Duodenal mucosa (tissue), 2 donors: ENCODE results near the gene UBE2H.
"Not testable (repeated sequence)": the region's sequence is repeated elsewhere in the genome, so short reads cannot be mapped to it uniquely, and the experiment has no call there.

Experiments used
- H3K27ac ChIP-seq: one replicate; pipeline ENCODE4 v1.7.0; 2013; ENCODE audit warnings: low read depth, low read length
- H3K27me3 ChIP-seq, 2 donors: one replicate each; pipeline ENCODE4 v1.7.0; 2013; ENCODE audit warnings: low read length in 2 of 2, control low read depth in 1 of 2; ENCODE audit not compliant: insufficient read depth in 2 of 2, control insufficient read depth in 1 of 2
- H3K36me3 ChIP-seq, 2 donors: one replicate each; pipeline ENCODE4 v1.7.0; 2013; ENCODE audit warnings: low read length in 2 of 2, control low read depth in 1 of 2; ENCODE audit not compliant: insufficient read depth in 2 of 2, control insufficient read depth in 1 of 2
- H3K4me1 ChIP-seq, 2 donors: one replicate each; pipeline ENCODE4 v1.7.0; 2013; ENCODE audit warnings: low read length in 2 of 2, control low read depth in 1 of 2; ENCODE audit not compliant: insufficient read depth in 2 of 2, control insufficient read depth in 1 of 2
- H3K4me3 ChIP-seq, 2 donors: one replicate each; pipeline ENCODE4 v1.7.0; 2013; ENCODE audit warnings: low read length in 2 of 2, low read depth in 1 of 2
- H3K9ac ChIP-seq, 2 donors: one replicate each; pipeline ENCODE4 v1.7.0; 2013; ENCODE audit warnings: low read length in 2 of 2, low read depth in 1 of 2
- H3K9me3 ChIP-seq, 2 donors: one replicate each; pipeline ENCODE4 v1.7.0; 2013; ENCODE audit warnings: low read length in 2 of 2, control low read depth in 1 of 2; ENCODE audit not compliant: control insufficient read depth in 1 of 2

Gene UBE2H

GRCh38 chr7:129804111-129804889 is 148.5 kb downstream of the UBE2H start:
- Histone ChIP-seq H3K27ac (no peak overlapping the region), H3K4me1 (peaks cover 2 to 9% of the 10 kb centered on the region in 2 donors), H3K4me3 (no peak overlapping the region), H3K9ac (no peak overlapping the region), H3K36me3 (no peaks in the 10 kb centered on the region), H3K27me3 (no peaks in the 10 kb centered on the region), H3K9me3 (no peaks in the 10 kb centered on the region)

DNA sequence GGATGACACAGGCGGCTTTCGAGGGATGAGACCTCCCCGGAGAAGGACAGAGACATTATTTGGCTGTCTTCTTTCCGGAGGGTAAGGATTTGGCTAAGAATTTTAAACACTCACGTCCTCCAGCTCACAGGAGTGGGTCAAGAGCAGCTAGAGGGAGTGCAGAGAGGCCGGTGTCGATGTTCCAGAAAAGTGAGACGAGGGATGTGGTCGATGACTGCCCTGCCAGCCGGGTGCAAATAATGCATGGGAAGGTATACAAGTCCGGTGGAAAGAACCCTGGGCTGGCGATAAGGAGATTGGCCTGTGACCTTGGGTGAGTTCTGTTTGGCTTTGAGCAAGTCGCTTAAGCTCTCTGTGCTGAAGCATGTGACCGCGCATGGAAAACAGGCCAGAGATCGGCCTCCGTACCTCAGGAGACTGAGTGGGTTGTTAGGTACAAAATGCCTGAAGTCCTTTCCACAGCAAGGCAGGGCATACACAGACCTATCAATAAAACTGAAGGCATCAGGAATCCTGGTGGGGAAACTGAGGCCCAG is 149.1 kb downstream of the UBE2H start:
- no peaks in the 10 kb centered on the region for H3K36me3 ChIP-seq
- no peak overlapping the region for H3K4me3 ChIP-seq
- no peaks in the 10 kb centered on the region for H3K9me3 ChIP-seq
- no peak overlapping the region for H3K9ac ChIP-seq
- H3K4me1 ChIP-seq = peaks cover 2 to 9% of the 10 kb centered on the region in 2 donors
- no peaks in the 10 kb centered on the region for H3K27me3 ChIP-seq
- H3K27ac ChIP-seq = no peak overlapping the region

- no peak overlapping the region for H3K4me3 ChIP-seq
- no peaks in the 10 kb centered on the region for H3K9me3 ChIP-seq
- no peaks in the 10 kb centered on the region for H3K36me3 ChIP-seq
- H3K27me3 ChIP-seq = no peaks in the 10 kb centered on the region
- no peak overlapping the region for H3K27ac ChIP-seq
- peaks cover 2 to 9% of the 10 kb centered on the region in 2 donors for H3K4me1 ChIP-seq
- no peak overlapping the region for H3K9ac ChIP-seq
Measured at GRCh38 chr7:129801882-129802281, 150.9 kb downstream of the UBE2H start.

DNA sequence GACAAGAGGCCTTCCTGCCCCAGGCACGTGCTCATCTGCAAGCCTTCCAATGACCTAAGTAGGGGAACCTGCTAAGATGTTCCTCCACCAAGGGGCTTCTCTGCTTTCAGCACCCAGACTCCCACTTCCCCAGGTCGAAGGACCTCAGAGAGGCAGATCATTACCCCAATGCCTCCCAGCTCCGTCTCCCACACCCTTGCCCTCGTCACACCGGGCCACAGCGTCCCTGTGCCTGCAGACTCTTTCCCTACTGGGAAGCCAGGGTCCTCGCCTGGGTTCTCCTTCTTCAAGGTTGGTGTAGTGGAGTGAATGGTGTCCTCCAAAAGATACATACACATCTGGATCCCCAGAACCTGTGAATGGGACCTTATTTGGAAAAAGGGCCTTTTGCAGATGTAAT is 151.9 kb downstream of the UBE2H start:
- Histone ChIP-seq H3K9ac (no peak overlapping the region), H3K9me3 (no peaks in the 10 kb centered on the region), H3K27ac (no peak overlapping the region), H3K36me3 (no peaks in the 10 kb centered on the region), H3K27me3 (no peaks in the 10 kb centered on the region), H3K4me3 (no peak overlapping the region), H3K4me1 (peaks cover 2 to 9% of the 10 kb centered on the region in 2 donors)

- no peaks in the 10 kb centered on the region for H3K36me3 ChIP-seq
- no peak overlapping the region for H3K9ac ChIP-seq
- no peaks in the 10 kb centered on the region for H3K27me3 ChIP-seq
- H3K4me3 ChIP-seq = no peak overlapping the region
- no peak overlapping the region for H3K27ac ChIP-seq
- peaks cover 2 to 4% of the 10 kb centered on the region in 2 donors for H3K4me1 ChIP-seq
- no peaks in the 10 kb centered on the region for H3K9me3 ChIP-seq
Measured at GRCh38 chr7:129799350-129799955, 153.3 kb downstream of the UBE2H start.

DNA sequence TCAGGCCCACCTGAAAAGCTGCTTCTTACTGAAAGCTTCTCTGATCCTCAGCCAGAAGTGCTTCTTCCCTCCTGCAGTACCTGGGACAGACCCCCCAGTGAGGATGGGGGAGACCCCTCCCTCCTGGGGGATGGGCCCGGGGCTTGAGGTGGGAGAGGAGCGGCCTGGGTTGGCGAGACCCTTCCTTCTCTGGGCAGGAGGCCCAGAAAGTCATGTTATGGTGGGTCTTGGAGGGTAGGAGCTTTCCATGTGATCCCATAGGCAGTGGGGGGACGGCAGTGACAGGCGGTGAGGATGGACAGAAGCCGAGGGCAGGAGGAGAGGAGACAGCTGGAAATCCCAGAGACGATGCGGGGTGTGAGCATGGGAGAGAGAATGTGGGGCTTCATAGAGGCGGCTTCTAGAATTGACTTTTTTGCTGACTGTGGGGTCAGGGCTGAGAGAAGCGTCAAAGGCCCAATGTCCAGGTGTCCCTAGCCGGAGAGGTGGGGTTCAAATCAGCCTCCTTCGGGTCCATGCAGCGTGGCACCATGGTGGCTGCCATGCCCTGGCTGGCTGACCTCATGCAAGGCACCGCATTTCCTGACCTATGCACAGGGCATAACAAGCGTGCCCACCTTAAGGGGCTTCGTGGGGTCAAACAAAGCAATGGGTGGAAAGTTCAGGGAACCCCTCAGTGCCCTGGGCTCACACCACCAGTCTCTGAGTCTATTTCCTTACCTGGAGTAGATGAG is 154.0 kb downstream of the UBE2H start:
- Histone ChIP-seq H3K36me3 (no peaks in the 10 kb centered on the region), H3K9ac (no peak overlapping the region), H3K4me3 (no peak overlapping the region), H3K4me1 (peaks cover 1 to 4% of the 10 kb centered on the region in 2 donors), H3K27ac (no peak overlapping the region), H3K9me3 (no peaks in the 10 kb centered on the region), H3K27me3 (no peaks in the 10 kb centered on the region)

GRCh38 chr7:129797214-129797789 is 155.5 kb downstream of the UBE2H start:
- H3K4me3 ChIP-seq = no peak overlapping the region
- no peaks in the 10 kb centered on the region for H3K27me3 ChIP-seq
- no peaks in the 10 kb centered on the region for H3K4me1 ChIP-seq
- no peak overlapping the region for H3K27ac ChIP-seq
- no peaks in the 10 kb centered on the region for H3K36me3 ChIP-seq
- H3K9ac ChIP-seq = no peak overlapping the region
- no peaks in the 10 kb centered on the region for H3K9me3 ChIP-seq

GRCh38 chr7:129796186-129796775 is 156.5 kb downstream of the UBE2H start:
- Histone ChIP-seq H3K27me3 (no peaks in the 10 kb centered on the region), H3K4me1 (no peaks in the 10 kb centered on the region)

GRCh38 chr7:129794461-129794860 is 158.3 kb downstream of the UBE2H start:
- H3K4me3 ChIP-seq = not testable (repeated sequence)

More at GRCh38 chr7:129796186-129796775, 156.5 kb downstream of the UBE2H start:
- Histone ChIP-seq H3K4me3 (no peak overlapping the region), H3K9me3 (no peaks in the 10 kb centered on the region), H3K36me3 (no peaks in the 10 kb centered on the region), H3K9ac (no peak overlapping the region), H3K27ac (no peak overlapping the region)

More at GRCh38 chr7:129794461-129794860, 158.3 kb downstream of the UBE2H start:
- not testable (repeated sequence) for H3K36me3 ChIP-seq, H3K4me1 ChIP-seq, H3K27me3 ChIP-seq, H3K9me3 ChIP-seq, H3K9ac ChIP-seq, H3K27ac ChIP-seq
